CD4-positive, alpha-beta T cell (primary cell): ENCODE data around the gene FGFR4. TPM values are rescaled to one million over a fixed set of nuclear protein-coding genes. Genes with fewer than 3 reads are reported as not detected.

Experiments
- ATAC-seq: fragments of 200-7000 bp; cut with Tn5 transposase; one replicate; pipeline ENCODE4 v1.10.0; 2022; ENCODE audit warnings: mild to moderate bottlenecking; ENCODE audit not compliant: poor library complexity
- CTCF ChIA-PET: fragments of 350-600 bp; sonication (Branson Sonifier 250); formaldehyde crosslinking; loops from one replicate; lab custom pipeline; 2021; ENCODE audit warnings: antibody characterized with exemption, inconsistent platforms; lab: Charles Lee
- POLR2A ChIA-PET: fragments of 350-600 bp; sonication (Branson Sonifier 250); formaldehyde crosslinking; loops from one replicate; lab custom pipeline; 2021; ENCODE audit warnings: antibody characterized with exemption, inconsistent platforms; lab: Charles Lee
- DNase-seq, 14 experiments: peaks; one replicate each; pipeline ENCODE4 v3.0.0-alpha.2; 2013 to 2020; ENCODE audit warnings: mixed read lengths in 2 of 14
- H3K27ac ChIP-seq, 2 donors: one replicate each; pipeline versions ENCODE4 v1.5.1 to v1.7.0; 2013; ENCODE audit warnings: low read length in 2 of 2, low read depth in 1 of 2, mild to moderate bottlenecking in 1 of 2
- H3K27me3 ChIP-seq, 2 experiments: 1 replicate in 1 of 2; 2 replicates in 1 of 2; pipeline versions ENCODE4 v1.6.1 to v1.7.0; 2013; ENCODE audit warnings: low read length in 2 of 2, control low read depth in 1 of 2, mild to moderate bottlenecking in 1 of 2, moderate library complexity in 1 of 2; ENCODE audit not compliant: insufficient read depth in 2 of 2, control insufficient read depth in 1 of 2
- H3K36me3 ChIP-seq: one replicate; pipeline ENCODE4 v1.6.1; 2013; ENCODE audit warnings: low read length, control low read depth; ENCODE audit not compliant: insufficient read depth
- H3K4me1 ChIP-seq: one replicate; pipeline ENCODE4 v1.6.1; 2013; ENCODE audit warnings: low read length, control low read depth; ENCODE audit not compliant: insufficient read depth
- H3K4me3 ChIP-seq: one replicate; pipeline ENCODE4 v1.5.1; 2013; ENCODE audit warnings: mild to moderate bottlenecking, low read length, moderate library complexity
- H3K9me3 ChIP-seq, 2 experiments: 1 replicate in 1 of 2; 2 replicates in 1 of 2; pipeline versions ENCODE4 v1.6.1 to v1.7.0; 2013; ENCODE audit warnings: low read length in 2 of 2, mild to moderate bottlenecking in 2 of 2, control low read depth in 1 of 2, moderate library complexity in 1 of 2; ENCODE audit not compliant: control insufficient read depth in 1 of 2, insufficient read depth in 1 of 2
- H3K27ac Mint-ChIP-seq: one replicate; pipeline ENCODE4 v1.8.0; 2020; ENCODE audit warnings: mixed read lengths
- H3K27me3 Mint-ChIP-seq: one replicate; pipeline ENCODE4 v1.8.0; 2021; ENCODE audit warnings: mixed read lengths
- H3K36me3 Mint-ChIP-seq: one replicate; pipeline ENCODE4 v1.8.0; 2021; ENCODE audit warnings: low read depth, mixed read lengths
- H3K4me1 Mint-ChIP-seq: one replicate; pipeline ENCODE4 v1.8.0; 2021; ENCODE audit warnings: low read depth, mixed read lengths
- H3K4me3 Mint-ChIP-seq: one replicate; pipeline ENCODE4 v1.8.0; 2020; ENCODE audit warnings: mild to moderate bottlenecking, mixed read lengths
- H3K9me3 Mint-ChIP-seq: one replicate; pipeline ENCODE4 v1.8.0; 2020; ENCODE audit warnings: mixed read lengths
- intact Hi-C, 2 experiments: fragments of 100-400 bp; cut with DNase I in 1 of 2; cut with micrococcal nuclease in 1 of 2; formaldehyde crosslinking; loops; one replicate each; pipeline versions ENCODE4 v1.15.1 to v1.9.0; 2023 to 2025; cut with DNase I, micrococcal nuclease
- total RNA-seq, 174 experiments: library from RNA in 2 of 174; stranded (reverse) in 2 of 174; gene quantifications; one replicate each; pipeline ENCODE4 v1.2.3 and lab custom pipeline; 2021 to 2026
- TF ChIP-seq, protein P1 (sequence below): fragments of 200-600 bp; IDR thresholded peaks from one replicate; pipeline ENCODE4 v1.8.0; 2022; ENCODE audit warnings: antibody characterized with exemption, mild to moderate bottlenecking

Gene FGFR4
- total RNA-seq, 2 experiments from 2014 or later = 2.8 to 3.1 TPM

DNA sequence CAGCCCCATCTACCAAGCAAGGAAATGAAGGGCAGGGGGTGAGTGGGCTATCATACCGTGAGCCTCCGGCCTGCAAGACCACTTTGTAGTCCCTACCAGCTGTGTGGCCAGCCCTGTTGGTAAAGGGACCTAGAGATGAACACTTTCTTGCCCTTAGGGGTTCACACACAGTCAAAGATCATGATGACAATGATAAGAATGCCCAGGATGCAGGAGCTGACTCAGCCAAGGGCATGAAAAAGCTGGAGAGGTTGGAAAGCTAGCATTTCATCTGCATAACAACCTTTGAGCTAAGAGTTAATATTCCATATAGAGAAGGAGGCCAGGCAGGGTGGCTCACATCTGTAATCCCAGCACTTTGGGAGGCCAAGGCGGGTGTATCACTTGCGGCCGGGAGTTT, 19.2 kb upstream of the FGFR4 start:
- TF ChIP-seq, protein P1, sequence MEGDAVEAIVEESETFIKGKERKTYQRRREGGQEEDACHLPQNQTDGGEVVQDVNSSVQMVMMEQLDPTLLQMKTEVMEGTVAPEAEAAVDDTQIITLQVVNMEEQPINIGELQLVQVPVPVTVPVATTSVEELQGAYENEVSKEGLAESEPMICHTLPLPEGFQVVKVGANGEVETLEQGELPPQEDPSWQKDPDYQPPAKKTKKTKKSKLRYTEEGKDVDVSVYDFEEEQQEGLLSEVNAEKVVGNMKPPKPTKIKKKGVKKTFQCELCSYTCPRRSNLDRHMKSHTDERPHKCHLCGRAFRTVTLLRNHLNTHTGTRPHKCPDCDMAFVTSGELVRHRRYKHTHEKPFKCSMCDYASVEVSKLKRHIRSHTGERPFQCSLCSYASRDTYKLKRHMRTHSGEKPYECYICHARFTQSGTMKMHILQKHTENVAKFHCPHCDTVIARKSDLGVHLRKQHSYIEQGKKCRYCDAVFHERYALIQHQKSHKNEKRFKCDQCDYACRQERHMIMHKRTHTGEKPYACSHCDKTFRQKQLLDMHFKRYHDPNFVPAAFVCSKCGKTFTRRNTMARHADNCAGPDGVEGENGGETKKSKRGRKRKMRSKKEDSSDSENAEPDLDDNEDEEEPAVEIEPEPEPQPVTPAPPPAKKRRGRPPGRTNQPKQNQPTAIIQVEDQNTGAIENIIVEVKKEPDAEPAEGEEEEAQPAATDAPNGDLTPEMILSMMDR = no peak
- H3K36me3 ChIP-seq = peaks cover 26% of the 10 kb centered on the region
- ATAC-seq (no peak), DNase-seq (no peak)
- H3K4me1 ChIP-seq = peaks cover 4% of the 10 kb centered on the region
- ChIA-PET POLR2A (interaction anchor here (1.0 kb wide), 1 partner anchor 9 kb away, joined by 3 read pairs; no protein-coding TSS in a partner anchor), CTCF (no interaction called here)
- H3K4me1 Mint-ChIP-seq = peaks cover 11% of the 10 kb centered on the region
- no peak overlapping the region for H3K27ac ChIP-seq
- no peak overlapping the region for H3K4me3 ChIP-seq
- H3K27ac Mint-ChIP-seq = no peak overlapping the region
- peaks cover 45% of the 10 kb centered on the region for H3K36me3 Mint-ChIP-seq
- no peaks in the 10 kb centered on the region for H3K9me3 ChIP-seq
- no peak overlapping the region for H3K4me3 Mint-ChIP-seq
- no peaks in the 10 kb centered on the region for H3K27me3 ChIP-seq
- no peaks in the 10 kb centered on the region for H3K9me3 Mint-ChIP-seq
- intact Hi-C loops = no loop called here
- no peaks in the 10 kb centered on the region for H3K27me3 Mint-ChIP-seq

DNA sequence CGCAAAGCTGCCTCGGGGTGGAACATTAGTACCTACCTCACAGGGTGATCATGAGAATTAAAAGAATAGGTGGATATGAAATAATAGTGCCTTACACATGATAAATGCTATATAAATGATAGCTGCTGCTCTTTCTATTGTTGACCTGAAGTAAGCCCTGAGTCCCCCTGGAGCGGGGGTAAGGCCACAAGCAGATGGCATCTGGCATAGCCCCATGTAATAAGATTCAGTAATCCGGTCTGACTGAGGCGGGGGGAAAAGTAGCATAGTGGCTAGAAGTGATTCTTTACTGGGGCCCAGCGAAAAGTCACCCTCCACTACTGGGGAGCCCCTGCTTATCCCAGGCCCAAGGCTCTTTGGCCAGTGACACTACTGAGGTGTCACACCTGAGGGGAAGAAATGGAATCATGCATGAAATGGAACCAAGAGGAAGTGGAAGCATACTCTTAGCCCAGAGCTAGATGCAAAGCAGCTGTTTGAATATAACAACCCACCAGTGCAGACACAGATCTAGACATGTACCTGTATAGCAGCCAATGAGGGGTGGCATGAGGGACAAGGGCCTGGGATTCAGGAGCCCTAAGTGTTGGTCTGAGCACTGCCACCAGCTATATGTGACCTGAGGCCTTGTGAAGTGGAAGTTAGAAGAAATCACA, 16.1 kb upstream of the FGFR4 start:
- peaks cover 5% of the 10 kb centered on the region for H3K36me3 ChIP-seq
- TF ChIP-seq, protein P1 = no peak
- H3K9me3 ChIP-seq = no peaks in the 10 kb centered on the region
- ATAC-seq (no peak), DNase-seq (no peak)
- Mint-ChIP-seq H3K36me3 (peaks cover 15% of the 10 kb centered on the region), H3K4me1 (peaks cover 11% of the 10 kb centered on the region), H3K27ac (no peak overlapping the region), H3K4me3 (no peak overlapping the region), H3K9me3 (no peaks in the 10 kb centered on the region), H3K27me3 (no peaks in the 10 kb centered on the region)
- H3K4me3 ChIP-seq = no peak overlapping the region
- H3K4me1 ChIP-seq = peaks cover 4% of the 10 kb centered on the region
- ChIA-PET POLR2A (no interaction called here), CTCF (interaction anchor here (0.7 to 3.4 kb wide), 3 partner anchors 15 to 1422 kb away, joined by 3 to 18 read pairs (median 4); partner anchors contain the start of gene FGFR4)
- intact Hi-C loops = no loop called here
- H3K27ac ChIP-seq = no peak overlapping the region
- H3K27me3 ChIP-seq = no peaks in the 10 kb centered on the region

DNA sequence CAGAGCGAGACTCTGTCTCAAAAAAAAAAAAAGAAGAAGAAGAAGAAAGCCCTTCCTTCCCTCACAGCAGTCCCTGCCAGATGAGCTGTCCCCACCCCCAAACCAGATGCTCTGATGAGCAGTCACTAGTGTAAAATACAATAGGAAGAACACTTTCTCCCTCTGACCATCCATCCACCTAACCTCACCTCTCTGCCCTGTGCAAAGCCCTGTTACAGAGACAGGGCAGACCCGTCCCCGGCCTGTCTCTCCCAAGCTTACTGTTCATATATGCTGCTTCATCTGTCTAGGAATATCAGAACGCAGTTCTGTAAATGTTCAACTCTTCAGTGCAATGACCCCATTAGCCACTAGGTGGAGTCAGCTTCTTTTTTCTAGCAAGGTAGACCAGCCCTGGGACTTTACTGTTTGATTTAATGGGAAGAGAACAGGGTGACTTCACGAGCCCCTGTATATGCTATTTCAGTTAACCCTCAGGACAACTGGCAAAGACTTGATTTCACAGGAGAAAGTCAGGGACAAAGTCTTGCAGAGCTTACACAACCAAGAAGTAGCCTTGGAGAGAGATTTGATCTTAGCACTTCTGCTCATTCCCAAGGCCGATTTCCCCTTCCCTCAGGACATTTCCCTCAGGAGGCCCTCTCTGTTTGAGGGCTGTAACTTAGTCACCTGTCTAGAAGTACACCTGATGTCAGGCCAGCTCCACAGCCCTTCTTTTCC, 14.9 kb upstream of the FGFR4 start:
- H3K9me3 Mint-ChIP-seq = no peaks in the 10 kb centered on the region
- H3K4me1 Mint-ChIP-seq = peaks cover 11% of the 10 kb centered on the region
- no peak overlapping the region for H3K4me3 Mint-ChIP-seq
- intact Hi-C loops = loop anchor here in 1 of 2 experiments (2.0 kb wide), 1 partner anchor 41 kb away; no protein-coding TSS in a partner anchor
- Histone ChIP-seq H3K27me3 (no peaks in the 10 kb centered on the region), H3K4me1 (peaks cover 4% of the 10 kb centered on the region), H3K9me3 (no peaks in the 10 kb centered on the region), H3K4me3 (no peak overlapping the region), H3K36me3 (no peaks in the 10 kb centered on the region), H3K27ac (no peak overlapping the region)
- ATAC-seq (peak; percentile 90), DNase-seq (peak in 12 of 14 experiments; percentile 45 to 82 (median 60))
- no peaks in the 10 kb centered on the region for H3K27me3 Mint-ChIP-seq
- peaks cover 6% of the 10 kb centered on the region for H3K36me3 Mint-ChIP-seq
- POLR2A ChIA-PET = interaction anchor here (1.9 kb wide), 1 partner anchor 14 kb away, joined by 10 read pairs; the partner anchor contains the start of gene FGFR4
- CTCF ChIA-PET = interaction anchor here (0.7 to 3.4 kb wide), 17 partner anchors 10 to 1423 kb away, joined by 3 to 18 read pairs (median 3); partner anchors contain the start of gene FGFR4
- H3K27ac Mint-ChIP-seq = no peak overlapping the region
- TF ChIP-seq, protein P1 = peak; percentile 89
